ENCODE measurements around the gene PDE4C.

DNA sequence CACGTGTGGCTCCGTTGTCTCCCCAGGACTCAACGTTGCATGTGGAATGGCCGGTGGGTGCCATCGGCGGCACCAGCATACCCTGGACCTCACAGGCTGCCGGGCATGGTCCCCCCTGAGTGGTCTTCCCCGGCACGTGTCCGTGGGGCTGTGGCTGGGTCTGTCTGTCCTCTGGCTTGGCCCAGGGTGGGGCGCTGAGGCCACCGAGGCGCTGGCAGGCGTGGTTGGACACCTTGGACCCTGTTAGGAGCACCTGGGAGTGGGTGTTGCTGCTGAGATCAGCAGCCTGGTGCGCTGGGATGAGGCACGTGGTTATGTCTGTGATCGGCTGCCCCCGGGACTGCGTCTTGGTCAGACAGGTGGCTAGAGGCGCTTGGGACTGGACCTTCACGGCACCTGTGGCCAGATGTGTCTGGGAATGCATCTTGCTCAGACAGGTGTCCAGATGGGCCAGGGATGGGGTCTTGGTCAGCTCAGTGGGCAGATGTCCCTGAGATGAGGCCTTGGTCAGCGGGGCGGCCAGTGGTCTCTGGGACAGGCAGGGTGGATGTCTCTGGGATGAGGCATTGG is 38.8 kb upstream of the PDE4C start:
- TF ChIP-seq, protein P1, sequence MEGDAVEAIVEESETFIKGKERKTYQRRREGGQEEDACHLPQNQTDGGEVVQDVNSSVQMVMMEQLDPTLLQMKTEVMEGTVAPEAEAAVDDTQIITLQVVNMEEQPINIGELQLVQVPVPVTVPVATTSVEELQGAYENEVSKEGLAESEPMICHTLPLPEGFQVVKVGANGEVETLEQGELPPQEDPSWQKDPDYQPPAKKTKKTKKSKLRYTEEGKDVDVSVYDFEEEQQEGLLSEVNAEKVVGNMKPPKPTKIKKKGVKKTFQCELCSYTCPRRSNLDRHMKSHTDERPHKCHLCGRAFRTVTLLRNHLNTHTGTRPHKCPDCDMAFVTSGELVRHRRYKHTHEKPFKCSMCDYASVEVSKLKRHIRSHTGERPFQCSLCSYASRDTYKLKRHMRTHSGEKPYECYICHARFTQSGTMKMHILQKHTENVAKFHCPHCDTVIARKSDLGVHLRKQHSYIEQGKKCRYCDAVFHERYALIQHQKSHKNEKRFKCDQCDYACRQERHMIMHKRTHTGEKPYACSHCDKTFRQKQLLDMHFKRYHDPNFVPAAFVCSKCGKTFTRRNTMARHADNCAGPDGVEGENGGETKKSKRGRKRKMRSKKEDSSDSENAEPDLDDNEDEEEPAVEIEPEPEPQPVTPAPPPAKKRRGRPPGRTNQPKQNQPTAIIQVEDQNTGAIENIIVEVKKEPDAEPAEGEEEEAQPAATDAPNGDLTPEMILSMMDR (IDR thresholded peaks at IDR 0.05; ENCODE audit: poor library complexity, severe bottlenecking): no peak
- TF ChIP-seq POLR2AphosphoS5 (IDR thresholded peaks at IDR 0.05) (peak; percentile 9), MXI1 (conservative IDR thresholded peaks at IDR 0.05; ENCODE audit: poor library complexity, severe bottlenecking) (no peak), EZH2 (IDR thresholded peaks at IDR 0.05; ENCODE audit: borderline replicate concordance, insufficient read depth, low read length, poor library complexity, severe bottlenecking) (no peak), SMC3 (conservative IDR thresholded peaks at IDR 0.05; ENCODE audit: poor library complexity) (no peak)

Data from neural cell (in vitro differentiated cells).